CD4-positive, alpha-beta memory T cell (primary cell): ENCODE measurements around the gene ZNF521. TPM values are rescaled to one million over a fixed set of nuclear protein-coding genes. Genes with fewer than 3 reads are reported as not detected.

Experiments
- CTCF ChIA-PET: fragments of 350-600 bp; sonication (Branson Sonifier 250); formaldehyde crosslinking; loops from one replicate; lab custom pipeline; 2021; ENCODE audit warnings: inconsistent platforms; ENCODE audit not compliant: partially characterized antibody; lab: Charles Lee
- POLR2A ChIA-PET: fragments of 350-600 bp; sonication (Branson Sonifier 250); formaldehyde crosslinking; loops from one replicate; lab custom pipeline; 2021; ENCODE audit not compliant: partially characterized antibody; lab: Charles Lee
- DNase-seq, 5 donors: peaks; one replicate each; pipeline versions ENCODE4 v3.0.0 to v3.0.0-alpha.2; 2020 to 2022; ENCODE audit warnings: mixed read lengths in 1 of 5
- H3K27ac ChIP-seq: one replicate; pipeline ENCODE4 v1.7.0; 2013; ENCODE audit warnings: low read depth, low read length
- H3K27me3 ChIP-seq: 2 replicates; pipeline ENCODE4 v1.7.0; 2013; ENCODE audit warnings: mild to moderate bottlenecking, low read length, moderate library complexity; ENCODE audit not compliant: insufficient read depth
- H3K36me3 ChIP-seq: 2 replicates; pipeline ENCODE4 v1.7.0; 2013; ENCODE audit warnings: mild to moderate bottlenecking, low read length, moderate library complexity; ENCODE audit not compliant: insufficient read depth
- H3K4me1 ChIP-seq: 2 replicates; pipeline ENCODE4 v1.7.0; 2013; ENCODE audit warnings: mild to moderate bottlenecking, low read length, moderate library complexity; ENCODE audit not compliant: insufficient read depth
- H3K4me3 ChIP-seq, 2 donors: one replicate each; pipeline ENCODE4 v1.7.0; 2013; ENCODE audit warnings: low read length in 2 of 2, mild to moderate bottlenecking in 1 of 2
- H3K9me3 ChIP-seq, 2 donors: one replicate each; pipeline ENCODE4 v1.7.0; 2013; ENCODE audit warnings: low read length in 2 of 2, control low read depth in 1 of 2; ENCODE audit not compliant: control insufficient read depth in 1 of 2
- H3K27ac Mint-ChIP-seq, 7 donors: one replicate each; pipeline ENCODE4 v1.8.0; 2020 to 2021; ENCODE audit warnings: mixed read lengths in 7 of 7, mild to moderate bottlenecking in 6 of 7, inconsistent platforms in 3 of 7, moderate library complexity in 3 of 7
- H3K27me3 Mint-ChIP-seq, 2 donors: one replicate each; pipeline ENCODE4 v1.8.0; 2020 to 2021; ENCODE audit warnings: mixed read lengths in 2 of 2
- H3K36me3 Mint-ChIP-seq, 2 donors: one replicate each; pipeline ENCODE4 v1.8.0; 2020 to 2021; ENCODE audit warnings: mixed read lengths in 2 of 2, inconsistent platforms in 1 of 2, mild to moderate bottlenecking in 1 of 2
- H3K4me1 Mint-ChIP-seq, 4 donors: one replicate each; pipeline ENCODE4 v1.8.0; 2020 to 2021; ENCODE audit warnings: mixed read lengths in 4 of 4, mild to moderate bottlenecking in 1 of 4
- H3K4me3 Mint-ChIP-seq, 8 donors: one replicate each; pipeline ENCODE4 v1.8.0; 2020 to 2021; ENCODE audit warnings: mixed read lengths in 8 of 8, mild to moderate bottlenecking in 7 of 8, moderate library complexity in 6 of 8, inconsistent platforms in 3 of 8
- H3K9me3 Mint-ChIP-seq, 8 donors: one replicate each; pipeline ENCODE4 v1.8.0; 2020 to 2021; ENCODE audit warnings: mixed read lengths in 8 of 8, mild to moderate bottlenecking in 5 of 8, inconsistent platforms in 3 of 8, moderate library complexity in 1 of 8
- intact Hi-C: fragments of 100-400 bp; cut with micrococcal nuclease; formaldehyde crosslinking; loops from one replicate; pipeline ENCODE4 v1.15.1; 2023
- polyA plus RNA-seq, 2 donors: library from polyadenylated mRNA; unstranded; fragments of 300-500 nt; fragmentation: Illumina TruSeq; gene quantifications; one replicate each; pipeline ENCODE4 v1.2.3, GENCODE V29; 2021
- total RNA-seq, 2 experiments: library from RNA; stranded (reverse); gene quantifications; one replicate each; pipeline ENCODE4 v1.2.3, GENCODE V29; 2021

The ZNF521 gene
- total and polyA plus RNA-seq, 4 experiments from 2014 or later = not detected

- intact Hi-C loops = no loop called here
- Histone ChIP-seq H3K4me3 (no peak overlapping the region), H3K9me3 (no peaks in the 10 kb centered on the region), H3K27me3 (no peaks in the 10 kb centered on the region), H3K36me3 (no peaks in the 10 kb centered on the region), H3K27ac (no peak overlapping the region), H3K4me1 (no peaks in the 10 kb centered on the region)
- Mint-ChIP-seq H3K27ac (no peak overlapping the region), H3K4me1 (no peaks in the 10 kb centered on the region), H3K36me3 (peaks cover 0 to 3% of the 10 kb centered on the region in 2 donors), H3K4me3 (no peak overlapping the region), H3K9me3 (peaks cover 0 to 4% (median 0%) of the 10 kb centered on the region in 8 donors), H3K27me3 (no peaks in the 10 kb centered on the region)
- POLR2A ChIA-PET = no interaction called here
- no peak for DNase-seq
- CTCF ChIA-PET = no interaction called here
These were observed 296.9 kb downstream of the ZNF521 start for GRCh38 chr18:25055076-25055475.

DNA sequence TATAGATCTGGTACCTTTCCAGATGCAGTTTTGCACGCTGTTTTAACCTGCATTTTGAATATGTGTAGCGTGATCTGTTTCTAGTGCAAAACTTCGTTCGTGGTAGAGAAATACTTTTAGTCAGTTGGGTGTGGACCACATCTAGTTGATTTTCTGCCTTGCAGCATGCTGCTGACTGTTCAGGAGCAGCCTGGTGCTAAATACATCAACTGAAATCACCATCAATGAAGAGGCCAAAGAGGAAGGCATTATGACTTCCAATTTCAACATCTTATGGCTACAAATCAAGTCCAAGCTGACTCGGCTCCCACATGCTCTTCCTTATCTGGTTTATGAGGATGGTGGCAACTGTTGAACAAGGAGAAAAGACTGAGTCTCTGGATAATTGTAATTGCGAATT lies 298.5 kb downstream of the ZNF521 start:
- Mint-ChIP-seq H3K9me3 (peaks cover 0 to 4% (median 0%) of the 10 kb centered on the region in 8 donors), H3K27ac (no peak overlapping the region), H3K27me3 (no peaks in the 10 kb centered on the region), H3K4me3 (no peak overlapping the region), H3K4me1 (no peaks in the 10 kb centered on the region), H3K36me3 (peaks cover 0 to 3% of the 10 kb centered on the region in 2 donors)
- no peak overlapping the region for H3K27ac ChIP-seq
- ChIA-PET CTCF (no interaction called here), POLR2A (no interaction called here)
- DNase-seq = no peak
- no peaks in the 10 kb centered on the region for H3K9me3 ChIP-seq
- no peaks in the 10 kb centered on the region for H3K36me3 ChIP-seq
- no peaks in the 10 kb centered on the region for H3K27me3 ChIP-seq
- no peak overlapping the region for H3K4me3 ChIP-seq
- no peaks in the 10 kb centered on the region for H3K4me1 ChIP-seq
- intact Hi-C loops = no loop called here

DNA sequence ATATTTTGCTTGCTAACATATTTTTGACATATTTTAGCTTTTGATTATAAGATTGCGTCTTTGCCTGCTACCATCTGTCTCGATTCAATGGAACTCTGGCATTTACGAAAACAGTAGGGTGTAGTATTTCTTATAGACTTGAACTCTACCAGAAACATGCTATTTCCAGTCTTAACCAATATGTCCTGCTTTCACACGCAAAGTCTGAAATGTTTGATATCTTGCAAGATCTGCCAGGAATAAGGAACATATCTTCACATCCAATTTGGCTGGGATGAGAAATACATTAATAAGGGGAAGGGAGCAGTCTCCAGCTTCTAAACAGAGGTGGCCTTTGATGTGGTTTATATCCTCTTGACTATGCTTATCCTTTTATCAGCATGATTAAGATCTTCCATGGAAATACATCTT lies 299.4 kb downstream of the ZNF521 start:
- Histone ChIP-seq H3K27me3 (no peaks in the 10 kb centered on the region), H3K36me3 (no peaks in the 10 kb centered on the region), H3K4me1 (no peaks in the 10 kb centered on the region), H3K4me3 (no peak overlapping the region), H3K27ac (no peak overlapping the region), H3K9me3 (no peaks in the 10 kb centered on the region)
- peaks cover 0 to 4% (median 0%) of the 10 kb centered on the region in 8 donors for H3K9me3 Mint-ChIP-seq
- H3K27ac Mint-ChIP-seq = no peak overlapping the region
- CTCF ChIA-PET = no interaction called here
- H3K4me3 Mint-ChIP-seq = no peak overlapping the region
- intact Hi-C loops = no loop called here
- H3K36me3 Mint-ChIP-seq = peaks cover 0 to 3% of the 10 kb centered on the region in 2 donors
- POLR2A ChIA-PET = no interaction called here
- H3K4me1 Mint-ChIP-seq = no peaks in the 10 kb centered on the region
- no peak for DNase-seq
- no peaks in the 10 kb centered on the region for H3K27me3 Mint-ChIP-seq

DNA sequence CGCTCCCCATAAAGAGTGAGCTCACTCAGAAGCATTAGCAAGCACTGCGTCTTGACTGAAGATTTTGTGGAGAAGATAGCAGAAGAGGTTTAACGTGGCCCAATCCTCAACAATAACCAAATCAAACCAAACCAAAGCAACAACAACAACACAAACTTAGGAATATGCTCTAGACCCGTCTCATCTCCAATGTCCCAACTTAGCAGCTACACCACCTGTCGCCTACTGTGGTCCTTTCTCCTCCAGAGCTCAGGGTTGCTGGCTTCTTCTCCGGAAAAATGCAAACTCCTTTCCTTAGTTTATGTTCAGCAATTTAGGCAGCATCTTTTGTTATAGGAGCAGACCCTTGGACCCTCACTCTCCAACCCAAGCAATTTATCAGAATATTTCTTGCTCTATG lies 301.4 kb downstream of the ZNF521 start:
- H3K4me1 ChIP-seq = no peaks in the 10 kb centered on the region
- peaks cover 0 to 4% (median 0%) of the 10 kb centered on the region in 8 donors for H3K9me3 Mint-ChIP-seq
- H3K36me3 Mint-ChIP-seq = peaks cover 0 to 3% of the 10 kb centered on the region in 2 donors
- no peaks in the 10 kb centered on the region for H3K27me3 ChIP-seq
- no peaks in the 10 kb centered on the region for H3K36me3 ChIP-seq
- intact Hi-C loops = no loop called here
- H3K27ac Mint-ChIP-seq = no peak overlapping the region
- no peak overlapping the region for H3K4me3 Mint-ChIP-seq
- H3K9me3 ChIP-seq = no peaks in the 10 kb centered on the region
- H3K27me3 Mint-ChIP-seq = no peaks in the 10 kb centered on the region
- DNase-seq = no peak
- H3K27ac ChIP-seq = no peak overlapping the region
- no peak overlapping the region for H3K4me3 ChIP-seq
- CTCF ChIA-PET = interaction anchor here (1.2 kb wide), 1 partner anchor 10 kb away, joined by 3 read pairs; no protein-coding TSS in a partner anchor
- POLR2A ChIA-PET = no interaction called here
- no peaks in the 10 kb centered on the region for H3K4me1 Mint-ChIP-seq

GRCh38 chr18:25047983-25048382 lies 304.0 kb downstream of the ZNF521 start:
- Histone ChIP-seq H3K36me3 (no peaks in the 10 kb centered on the region), H3K27me3 (no peaks in the 10 kb centered on the region), H3K4me1 (no peaks in the 10 kb centered on the region), H3K4me3 (no peak overlapping the region), H3K9me3 (no peaks in the 10 kb centered on the region), H3K27ac (no peak overlapping the region)
- no peak for DNase-seq
- Mint-ChIP-seq H3K4me3 (no peak overlapping the region), H3K27ac (no peak overlapping the region), H3K9me3 (peaks cover 0 to 7% (median 0%) of the 10 kb centered on the region in 8 donors), H3K36me3 (peaks cover 0 to 3% of the 10 kb centered on the region in 2 donors), H3K27me3 (no peaks in the 10 kb centered on the region), H3K4me1 (no peaks in the 10 kb centered on the region)
- POLR2A ChIA-PET = no interaction called here
- CTCF ChIA-PET = no interaction called here
- intact Hi-C loops = no loop called here

DNA sequence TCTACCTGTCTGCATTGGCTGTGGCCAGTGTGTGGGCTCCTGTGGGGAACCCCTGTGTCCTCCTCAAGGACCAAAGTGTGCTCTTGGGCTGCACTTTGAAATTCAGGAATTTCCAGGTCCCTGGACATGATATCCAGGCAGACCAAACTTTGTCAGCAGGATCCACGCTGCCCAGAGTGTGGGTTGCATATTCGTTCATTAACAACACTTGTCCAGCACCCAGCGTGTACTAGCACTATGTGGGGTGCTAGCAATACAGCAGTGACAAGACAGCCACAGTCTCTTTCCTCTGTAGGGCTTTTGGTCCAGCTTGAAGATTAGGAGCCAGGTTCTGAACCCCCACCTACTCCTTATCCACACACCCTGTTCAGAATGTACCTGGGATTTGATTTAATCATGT lies 304.5 kb downstream of the ZNF521 start:
- no peak overlapping the region for H3K4me3 ChIP-seq
- no peaks in the 10 kb centered on the region for H3K36me3 ChIP-seq
- Mint-ChIP-seq H3K4me3 (no peak overlapping the region), H3K36me3 (peaks cover 0 to 3% of the 10 kb centered on the region in 2 donors), H3K9me3 (peaks cover 0 to 7% (median 0%) of the 10 kb centered on the region in 8 donors), H3K27ac (no peak overlapping the region), H3K27me3 (no peaks in the 10 kb centered on the region), H3K4me1 (no peaks in the 10 kb centered on the region)
- POLR2A ChIA-PET = no interaction called here
- DNase-seq = no peak
- no peaks in the 10 kb centered on the region for H3K27me3 ChIP-seq
- no peaks in the 10 kb centered on the region for H3K4me1 ChIP-seq
- CTCF ChIA-PET = no interaction called here
- no peak overlapping the region for H3K27ac ChIP-seq
- intact Hi-C loops = no loop called here
- H3K9me3 ChIP-seq = no peaks in the 10 kb centered on the region

DNA sequence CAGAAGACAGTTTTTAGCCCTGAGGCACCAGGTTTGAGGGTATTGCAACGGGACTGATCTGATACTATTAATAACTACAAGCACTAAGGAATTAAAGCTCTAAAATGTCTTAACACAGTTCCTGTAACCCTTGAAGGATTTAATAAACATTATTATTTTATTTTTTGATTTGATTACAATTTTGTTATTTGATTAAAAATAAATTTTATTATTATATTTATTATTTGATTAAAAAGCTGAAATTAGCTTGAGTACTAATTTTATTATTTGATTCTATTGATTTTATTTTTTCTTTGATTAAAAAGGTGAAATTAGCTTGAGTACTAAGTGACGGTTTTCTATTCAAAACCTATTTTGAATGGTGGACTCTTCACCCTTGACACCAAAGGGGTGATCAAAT lies 307.3 kb downstream of the ZNF521 start:
- H3K27ac ChIP-seq = no peak overlapping the region
- CTCF ChIA-PET = no interaction called here
- H3K4me3 ChIP-seq = no peak overlapping the region
- intact Hi-C loops = no loop called here
- no peak for DNase-seq
- Mint-ChIP-seq H3K27me3 (no peaks in the 10 kb centered on the region), H3K9me3 (peaks cover 0 to 8% (median 0%) of the 10 kb centered on the region in 8 donors), H3K4me1 (no peaks in the 10 kb centered on the region), H3K27ac (no peak overlapping the region), H3K4me3 (no peak overlapping the region), H3K36me3 (no peaks in the 10 kb centered on the region)
- POLR2A ChIA-PET = no interaction called here
- no peaks in the 10 kb centered on the region for H3K4me1 ChIP-seq
- H3K36me3 ChIP-seq = no peaks in the 10 kb centered on the region
- no peaks in the 10 kb centered on the region for H3K9me3 ChIP-seq
- H3K27me3 ChIP-seq = no peaks in the 10 kb centered on the region

DNA sequence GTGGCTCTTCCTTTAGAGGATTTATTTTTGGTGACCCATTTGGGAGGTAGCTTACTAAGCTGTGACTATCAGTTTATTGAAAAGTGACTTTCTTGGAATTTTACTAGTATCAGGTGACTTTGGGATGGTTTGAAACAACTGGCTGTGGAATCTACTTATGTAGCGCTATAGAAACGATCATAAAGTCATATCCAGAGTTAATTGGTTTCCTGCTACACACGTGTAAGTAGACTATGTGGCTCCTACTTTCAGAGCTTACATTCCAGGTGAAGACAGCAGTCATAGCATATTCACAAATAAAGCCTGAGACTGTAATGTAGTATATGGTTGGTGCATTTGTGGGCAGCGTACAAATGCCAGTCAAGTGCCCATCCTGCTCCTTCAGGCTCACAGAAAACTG lies 308.9 kb downstream of the ZNF521 start:
- no peaks in the 10 kb centered on the region for H3K4me1 Mint-ChIP-seq
- H3K4me3 Mint-ChIP-seq = no peak overlapping the region
- H3K27me3 Mint-ChIP-seq = no peaks in the 10 kb centered on the region
- no peak overlapping the region for H3K27ac ChIP-seq
- intact Hi-C loops = no loop called here
- no peak for DNase-seq
- CTCF ChIA-PET = no interaction called here
- H3K4me1 ChIP-seq = no peaks in the 10 kb centered on the region
- no peak overlapping the region for H3K27ac Mint-ChIP-seq
- peaks cover 0 to 13% (median 0%) of the 10 kb centered on the region in 8 donors for H3K9me3 Mint-ChIP-seq
- no peaks in the 10 kb centered on the region for H3K36me3 Mint-ChIP-seq
- POLR2A ChIA-PET = no interaction called here
- H3K27me3 ChIP-seq = no peaks in the 10 kb centered on the region
- no peaks in the 10 kb centered on the region for H3K36me3 ChIP-seq
- H3K9me3 ChIP-seq = no peaks in the 10 kb centered on the region
- no peak overlapping the region for H3K4me3 ChIP-seq
